GM23338 (cell line): ENCODE data around the gene S100A3.

ENCODE experiments used
- CREB1 ChIP-seq: fragments of 250-450 bp; sonication (Bioruptor Pico); IDR thresholded peaks from 2 replicates; pipeline ENCODE4 v1.5.0; 2020; ENCODE audit warnings: low read depth, mild to moderate bottlenecking, moderate library complexity
- CTCF ChIP-seq, 2 experiments: fragments of 200-600 bp in 1 of 2; sonication (generic) in 1 of 2; conservative IDR thresholded peaks; 2 replicates each; pipeline versions ENCODE4 v1.5.1 to v1.6.1; 2016 to 2017; ENCODE audit warnings: antibody characterized with exemption in 2 of 2, low read depth in 2 of 2, mild to moderate bottlenecking in 2 of 2, moderate library complexity in 1 of 2
- EZH2 ChIP-seq: fragments of 200-600 bp; sonication (generic); IDR thresholded peaks from one replicate; pipeline ENCODE4 v1.8.0; 2017; ENCODE audit warnings: antibody characterized with exemption, mild to moderate bottlenecking, low read depth; ENCODE audit not compliant: unreplicated experiment
- EZH2phosphoT487 ChIP-seq: fragments of 200-600 bp; sonication (generic); IDR thresholded peaks from one replicate; pipeline ENCODE4 v1.8.1; 2018; ENCODE audit warnings: antibody characterized with exemption; ENCODE audit not compliant: unreplicated experiment
- POLR2AphosphoS5 ChIP-seq: IDR thresholded peaks from 2 replicates; pipeline ENCODE4 v1.6.1; 2016; ENCODE audit warnings: antibody characterized with exemption, low read depth
- ZNF114 ChIP-seq: fragments of 250-450 bp; sonication (Bioruptor Pico); IDR thresholded peaks from 2 replicates; pipeline ENCODE4 v1.5.0; 2020; ENCODE audit warnings: mild to moderate bottlenecking, moderate library complexity
- ZNF331 ChIP-seq: fragments of 250-450 bp; sonication (Bioruptor Pico); IDR thresholded peaks from 2 replicates; pipeline ENCODE4 v1.5.0; 2020; ENCODE audit warnings: low read depth, mild to moderate bottlenecking, moderate library complexity
- TF ChIP-seq, protein P1 (sequence below): IDR thresholded peaks from one replicate; pipeline ENCODE4 v1.6.1; 2018; ENCODE audit warnings: antibody characterized with exemption; ENCODE audit not compliant: unreplicated experiment

GRCh38 chr1:153561466-153561985 lies 12.5 kb upstream of the S100A3 start:
- TF ChIP-seq CTCF (conservative IDR thresholded peaks at IDR 0.05; ENCODE audit: low read depth in 2 of 2) (no peak), POLR2AphosphoS5 (no peak), CREB1 (CRISPR knock-in tag) (no peak), EZH2 (no peak), ZNF114 (CRISPR knock-in tag) (no peak), EZH2phosphoT487 (no peak), ZNF331 (no peak)
- TF ChIP-seq, protein P1, sequence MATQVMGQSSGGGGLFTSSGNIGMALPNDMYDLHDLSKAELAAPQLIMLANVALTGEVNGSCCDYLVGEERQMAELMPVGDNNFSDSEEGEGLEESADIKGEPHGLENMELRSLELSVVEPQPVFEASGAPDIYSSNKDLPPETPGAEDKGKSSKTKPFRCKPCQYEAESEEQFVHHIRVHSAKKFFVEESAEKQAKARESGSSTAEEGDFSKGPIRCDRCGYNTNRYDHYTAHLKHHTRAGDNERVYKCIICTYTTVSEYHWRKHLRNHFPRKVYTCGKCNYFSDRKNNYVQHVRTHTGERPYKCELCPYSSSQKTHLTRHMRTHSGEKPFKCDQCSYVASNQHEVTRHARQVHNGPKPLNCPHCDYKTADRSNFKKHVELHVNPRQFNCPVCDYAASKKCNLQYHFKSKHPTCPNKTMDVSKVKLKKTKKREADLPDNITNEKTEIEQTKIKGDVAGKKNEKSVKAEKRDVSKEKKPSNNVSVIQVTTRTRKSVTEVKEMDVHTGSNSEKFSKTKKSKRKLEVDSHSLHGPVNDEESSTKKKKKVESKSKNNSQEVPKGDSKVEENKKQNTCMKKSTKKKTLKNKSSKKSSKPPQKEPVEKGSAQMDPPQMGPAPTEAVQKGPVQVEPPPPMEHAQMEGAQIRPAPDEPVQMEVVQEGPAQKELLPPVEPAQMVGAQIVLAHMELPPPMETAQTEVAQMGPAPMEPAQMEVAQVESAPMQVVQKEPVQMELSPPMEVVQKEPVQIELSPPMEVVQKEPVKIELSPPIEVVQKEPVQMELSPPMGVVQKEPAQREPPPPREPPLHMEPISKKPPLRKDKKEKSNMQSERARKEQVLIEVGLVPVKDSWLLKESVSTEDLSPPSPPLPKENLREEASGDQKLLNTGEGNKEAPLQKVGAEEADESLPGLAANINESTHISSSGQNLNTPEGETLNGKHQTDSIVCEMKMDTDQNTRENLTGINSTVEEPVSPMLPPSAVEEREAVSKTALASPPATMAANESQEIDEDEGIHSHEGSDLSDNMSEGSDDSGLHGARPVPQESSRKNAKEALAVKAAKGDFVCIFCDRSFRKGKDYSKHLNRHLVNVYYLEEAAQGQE: no peak
